ENCODE measurements around the gene MAU2.
A peak's percentile ranks its signal among the peaks of the same experiment; 100 is the strongest.
"Not testable (repeated sequence)": the region's sequence is repeated elsewhere in the genome, so short reads cannot be mapped to it uniquely, and the experiment has no call there.

Gene MAU2

DNA sequence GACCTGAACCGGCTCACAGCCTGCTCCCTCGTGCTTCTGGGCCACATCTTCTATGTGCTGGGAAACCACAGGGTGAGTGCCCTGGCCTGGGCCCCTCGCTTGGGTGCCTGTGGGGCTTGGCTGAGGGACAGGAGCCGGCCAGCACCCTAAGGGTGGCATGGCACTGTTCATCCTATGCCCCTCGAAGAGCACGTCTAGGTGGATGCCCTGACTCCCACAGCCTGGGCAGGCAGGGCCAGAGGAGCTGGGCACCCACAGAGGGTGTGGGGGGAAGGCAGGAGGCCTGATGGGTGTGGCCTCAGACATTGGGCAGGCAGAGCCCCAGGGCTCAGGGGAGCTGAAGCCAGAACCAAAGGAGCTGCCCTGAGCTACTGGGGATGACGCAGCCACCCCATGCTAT, 28.7 kb downstream of the MAU2 start:
- DNase-seq, result no peak

DNA sequence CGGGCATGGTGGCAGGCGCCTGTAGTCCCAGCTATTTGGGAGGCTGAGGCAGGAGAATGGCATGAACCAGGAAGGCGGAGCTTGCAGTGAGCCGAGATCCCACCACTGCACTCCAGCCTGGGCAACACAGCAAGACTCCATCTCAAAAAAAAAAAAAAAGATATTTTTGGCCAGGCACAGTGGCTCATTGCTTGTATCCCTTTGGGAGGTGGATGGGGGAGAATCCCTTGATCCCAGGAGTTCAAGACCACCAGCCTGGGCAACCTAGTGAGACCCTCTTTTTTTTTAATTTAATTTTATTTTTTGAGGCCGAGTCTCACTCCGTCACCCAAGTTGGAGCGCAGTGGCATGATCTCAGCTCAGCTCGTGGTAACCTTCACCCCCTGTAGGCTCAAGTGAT, 30.1 kb downstream of the MAU2 start:
- not testable (repeated sequence) for DNase-seq

DNA sequence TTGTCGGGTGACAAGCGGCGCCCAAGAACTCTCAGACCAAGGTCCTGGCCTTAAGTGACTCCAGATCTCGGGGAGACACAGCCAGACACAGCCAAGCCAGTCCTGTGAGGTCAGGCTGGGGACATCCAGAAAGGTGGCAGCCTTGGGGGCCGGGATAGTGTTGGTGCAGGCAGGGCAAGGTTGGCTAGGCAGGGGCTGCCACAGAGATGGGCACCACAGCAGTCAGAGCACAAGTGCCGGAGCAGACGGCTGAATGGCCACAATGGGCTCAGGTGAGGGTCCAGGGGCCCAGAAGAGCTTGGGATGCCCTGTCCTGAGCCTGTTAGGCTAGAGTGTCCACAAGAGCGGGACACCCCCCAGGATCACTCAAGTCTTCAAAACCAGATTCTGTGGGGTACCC, 32.2 kb downstream of the MAU2 start:
- no peak for DNase-seq

DNA sequence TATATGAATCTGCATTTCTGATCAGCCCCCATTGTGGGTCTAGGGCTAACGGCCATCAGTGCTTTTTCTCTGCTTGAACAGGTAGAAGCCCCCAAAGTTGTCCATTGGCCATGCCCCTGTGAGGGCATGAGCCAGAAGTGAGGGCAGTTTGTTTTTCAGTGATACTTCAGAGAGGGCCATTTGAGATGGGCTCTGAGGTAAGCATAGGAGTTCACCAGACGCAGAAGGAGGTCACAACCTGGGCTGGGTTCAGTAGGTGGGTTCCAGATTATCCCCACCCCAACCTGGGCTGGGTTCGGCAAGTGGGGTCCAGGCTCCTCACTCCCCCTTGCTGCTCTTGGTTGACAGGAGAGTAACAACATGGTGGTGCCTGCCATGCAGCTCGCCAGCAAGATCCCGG, 33.4 kb downstream of the MAU2 start:
- no peak for DNase-seq

DNA sequence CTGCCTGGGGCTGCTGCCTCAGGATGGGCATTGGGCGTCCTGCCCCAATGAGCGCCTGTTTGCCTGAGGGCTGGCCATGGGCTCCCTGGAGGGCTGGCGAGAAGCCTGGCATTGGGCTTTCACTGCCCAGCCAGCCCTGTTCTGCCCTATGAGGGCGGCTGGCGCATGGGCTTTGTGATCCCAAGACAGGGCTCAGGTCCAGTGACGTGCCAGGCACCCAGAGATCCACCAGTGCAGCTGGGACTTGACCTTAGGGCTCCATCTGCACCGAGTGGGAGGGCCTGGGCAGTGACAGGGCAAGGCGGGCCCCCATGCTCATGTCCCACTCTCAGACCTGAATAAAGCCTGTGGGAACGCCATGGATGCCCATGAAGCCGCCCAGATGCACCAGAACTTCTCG, 34.3 kb downstream of the MAU2 start:
- no peak for DNase-seq

DNA sequence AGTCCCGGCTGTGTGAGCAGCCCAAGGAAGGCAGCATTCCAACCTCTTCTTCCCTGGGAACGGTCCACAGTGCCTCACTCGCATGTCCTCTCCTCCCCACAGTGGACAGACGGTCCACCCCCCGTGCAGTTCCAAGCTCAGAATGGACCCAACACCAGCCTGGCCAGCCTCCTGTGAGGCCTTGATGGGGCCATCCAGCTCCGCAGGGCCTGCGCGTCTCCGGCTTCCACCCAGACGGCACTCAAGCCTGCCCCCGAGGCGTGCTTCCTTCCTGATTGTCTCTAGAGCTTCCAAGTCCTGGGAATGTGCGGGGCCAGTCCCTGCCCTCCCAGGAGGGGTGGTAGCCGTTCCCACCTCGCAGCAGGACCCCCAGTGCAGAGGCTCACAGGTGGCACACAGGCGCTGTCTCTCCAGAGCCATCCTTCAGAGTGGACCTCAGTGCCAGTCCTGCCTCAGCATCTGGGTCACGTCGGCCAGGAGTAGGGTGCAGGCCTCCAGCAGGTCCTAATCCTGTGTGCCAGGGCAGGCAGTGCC, 35.0 kb downstream of the MAU2 start:
- no peak for DNase-seq

DNA sequence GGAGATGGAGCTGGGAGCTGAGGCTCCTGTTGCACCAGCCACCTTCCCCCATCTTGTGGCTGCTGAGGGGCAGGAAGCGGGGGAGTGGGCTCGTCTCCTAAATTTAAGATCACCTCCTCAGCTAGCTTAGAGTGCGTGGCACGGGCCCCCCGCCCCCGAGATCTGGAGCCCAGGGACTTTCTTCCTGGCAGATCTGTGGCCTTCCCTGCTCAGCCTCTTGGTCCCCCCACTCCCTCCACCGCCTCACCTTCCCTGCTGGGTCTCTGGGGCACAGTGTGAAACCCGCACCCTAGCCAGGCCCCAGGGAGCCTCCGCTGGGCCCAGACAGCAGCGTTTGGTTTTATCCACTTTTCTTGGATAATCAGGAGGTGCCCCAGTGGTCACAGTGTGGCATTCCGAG, 35.9 kb downstream of the MAU2 start:
- no peak for DNase-seq

DNA sequence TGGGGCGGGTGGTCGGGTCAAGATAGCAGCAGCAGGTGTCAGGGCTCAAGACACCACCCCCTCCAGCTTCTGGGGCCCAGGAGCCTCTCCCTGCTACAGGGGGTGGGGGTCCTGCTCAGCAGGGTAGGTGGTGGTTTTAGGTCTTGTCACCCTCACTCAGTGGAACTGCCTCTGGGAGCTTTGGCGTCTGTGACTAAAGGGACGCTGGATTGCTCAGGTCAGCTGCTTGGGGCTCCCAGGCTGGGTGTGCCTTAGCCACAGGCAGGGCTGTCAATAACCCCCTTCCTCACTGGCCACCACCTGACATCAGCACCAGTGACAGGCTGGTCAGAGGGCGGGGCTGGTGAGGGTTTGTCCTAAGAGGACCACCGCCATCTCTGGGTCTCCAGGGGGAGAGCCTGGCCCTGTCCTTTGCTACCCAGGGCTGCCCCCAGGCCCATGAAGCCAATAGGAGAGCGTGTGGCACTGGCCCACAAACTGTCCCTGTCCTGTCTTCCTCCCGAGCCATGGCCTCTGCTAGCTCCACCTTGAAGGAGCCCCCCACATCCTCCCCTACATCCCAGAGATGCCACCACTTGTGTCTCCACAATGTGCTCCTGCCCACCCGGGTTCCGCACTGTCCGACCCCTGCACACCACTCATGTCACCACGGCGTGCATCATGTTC, 36.4 kb downstream of the MAU2 start:
- no peak for DNase-seq

DNA sequence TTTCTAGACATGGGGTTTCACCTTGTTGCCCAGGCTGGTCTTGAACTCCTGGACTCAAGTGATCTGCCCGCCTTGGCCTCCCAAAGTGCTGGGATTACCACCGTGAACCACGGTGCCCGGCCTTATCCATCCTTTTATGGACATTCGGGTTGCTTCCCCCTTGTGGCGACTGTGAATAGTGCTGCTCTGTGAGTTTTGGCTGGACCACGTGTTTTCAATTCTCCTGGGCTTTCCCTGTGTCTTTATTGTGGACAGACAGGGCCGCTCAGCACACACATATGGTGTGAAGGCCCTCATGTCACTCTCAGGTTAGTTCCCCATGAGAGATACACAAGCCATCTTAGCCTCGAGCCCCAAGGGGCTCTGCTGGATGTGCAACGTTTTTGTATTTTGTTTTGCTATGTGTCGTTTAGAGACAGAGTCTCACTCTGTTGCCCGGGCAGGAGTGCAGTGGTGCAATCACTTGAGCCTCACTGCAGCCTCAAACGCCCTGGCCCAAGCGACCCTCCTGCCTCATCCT, 40.5 kb downstream of the MAU2 start:
- DNase-seq, result peak; percentile 13

DNA sequence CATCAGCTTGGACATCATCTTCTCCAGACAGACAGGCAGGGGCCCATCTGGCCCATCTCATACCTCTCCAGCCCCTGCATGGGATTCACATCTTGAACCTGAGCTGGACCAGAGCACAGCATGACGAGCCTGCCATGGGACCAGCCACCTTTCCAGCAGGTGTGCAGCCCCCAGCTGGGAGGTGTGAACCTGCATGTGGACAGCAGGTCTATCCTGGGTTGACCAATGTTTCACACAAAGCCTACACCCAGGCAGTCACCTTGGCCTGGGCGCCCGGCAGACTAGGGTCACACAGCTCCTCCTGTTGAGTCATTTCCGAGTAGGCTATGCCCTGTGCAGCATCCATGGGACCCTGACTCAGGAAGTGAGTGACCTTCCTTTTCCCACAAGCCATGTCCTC, 41.4 kb downstream of the MAU2 start:
- no peak for DNase-seq

DNA sequence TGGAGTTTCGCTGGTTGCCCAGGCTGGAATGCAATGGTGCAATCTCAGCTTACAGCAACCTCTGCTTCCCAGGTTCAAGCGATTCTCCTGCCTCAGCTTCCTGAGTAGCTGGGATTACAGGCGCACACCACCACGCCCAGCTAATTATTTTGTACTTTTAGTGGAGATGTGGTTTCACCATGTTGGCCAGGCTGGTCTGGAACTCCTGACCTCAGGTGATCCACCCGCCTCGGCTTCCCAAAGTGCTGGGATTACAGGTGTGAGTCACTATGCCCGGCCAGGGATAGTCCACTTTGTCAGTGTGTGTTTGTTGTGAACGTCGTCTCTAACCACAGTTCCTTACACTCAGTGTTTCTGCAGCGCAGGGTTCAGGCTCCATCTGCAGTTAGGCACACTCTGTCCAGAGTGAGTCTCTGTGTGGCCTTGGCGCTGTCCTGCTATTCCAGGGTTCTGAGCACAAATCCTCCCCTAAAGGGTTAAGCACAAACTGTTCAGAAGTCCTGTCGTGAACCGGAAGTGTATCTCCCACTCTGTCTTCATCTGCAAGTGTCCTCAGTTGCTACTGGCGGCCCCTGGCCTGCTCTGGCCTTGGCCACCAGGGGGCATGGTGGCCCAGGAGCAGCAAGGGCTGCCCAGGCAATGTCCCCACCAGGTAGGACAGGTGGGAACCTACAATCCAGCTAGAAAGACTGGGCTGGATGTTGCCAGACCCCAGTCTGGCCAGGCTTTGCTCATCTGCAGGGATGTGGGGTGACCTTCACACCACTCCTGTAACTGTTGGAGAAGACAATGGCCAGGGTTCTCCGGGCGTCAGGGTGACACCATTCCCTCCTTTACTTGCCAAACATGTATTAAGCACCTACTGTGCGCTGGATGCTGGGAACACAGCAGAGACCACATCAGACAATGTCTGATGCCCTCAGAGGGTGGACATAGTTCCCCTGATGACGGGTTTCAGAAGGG, 46.1 kb downstream of the MAU2 start:
- DNase-seq, result peak; percentile 52

DNA sequence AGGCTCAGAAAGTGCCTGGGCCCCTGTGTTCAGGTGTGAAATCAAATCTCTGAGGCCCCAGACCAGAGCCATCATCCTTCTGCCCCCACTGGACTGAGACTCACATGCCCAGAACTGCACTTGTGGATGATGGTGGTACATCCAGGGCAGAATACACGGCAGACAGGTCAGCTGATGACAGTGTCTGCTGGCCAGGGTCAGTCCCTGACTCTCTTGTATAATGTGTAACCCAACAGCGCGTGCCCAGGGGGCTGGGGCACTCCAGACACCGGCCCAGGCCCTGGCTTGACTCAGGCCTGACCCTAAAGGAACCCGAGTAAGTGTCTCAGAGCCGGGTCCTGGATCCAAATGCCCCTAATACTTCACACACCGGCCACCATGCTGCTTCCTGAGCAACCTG, 47.5 kb downstream of the MAU2 start:
- no peak for DNase-seq

DNA sequence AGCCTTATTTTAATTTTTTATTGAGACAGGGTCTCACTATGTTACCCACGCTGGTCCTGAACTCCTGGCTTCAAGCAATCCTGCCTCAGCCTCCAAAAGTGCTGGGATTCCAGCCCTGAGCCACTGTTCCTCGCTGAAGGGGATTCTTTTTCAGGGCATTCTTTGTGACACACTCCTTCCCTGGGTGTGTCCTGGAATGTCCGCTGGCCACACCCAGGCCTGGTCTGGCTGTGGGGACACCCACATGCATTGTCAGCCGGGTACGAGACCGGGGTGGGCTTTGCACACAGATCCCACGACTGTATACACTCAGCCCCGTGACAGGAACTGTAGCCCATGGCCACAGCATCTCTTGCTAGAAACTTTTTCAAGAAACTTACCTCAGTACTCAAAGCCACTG, 50.4 kb downstream of the MAU2 start:
- no peak for DNase-seq

DNA sequence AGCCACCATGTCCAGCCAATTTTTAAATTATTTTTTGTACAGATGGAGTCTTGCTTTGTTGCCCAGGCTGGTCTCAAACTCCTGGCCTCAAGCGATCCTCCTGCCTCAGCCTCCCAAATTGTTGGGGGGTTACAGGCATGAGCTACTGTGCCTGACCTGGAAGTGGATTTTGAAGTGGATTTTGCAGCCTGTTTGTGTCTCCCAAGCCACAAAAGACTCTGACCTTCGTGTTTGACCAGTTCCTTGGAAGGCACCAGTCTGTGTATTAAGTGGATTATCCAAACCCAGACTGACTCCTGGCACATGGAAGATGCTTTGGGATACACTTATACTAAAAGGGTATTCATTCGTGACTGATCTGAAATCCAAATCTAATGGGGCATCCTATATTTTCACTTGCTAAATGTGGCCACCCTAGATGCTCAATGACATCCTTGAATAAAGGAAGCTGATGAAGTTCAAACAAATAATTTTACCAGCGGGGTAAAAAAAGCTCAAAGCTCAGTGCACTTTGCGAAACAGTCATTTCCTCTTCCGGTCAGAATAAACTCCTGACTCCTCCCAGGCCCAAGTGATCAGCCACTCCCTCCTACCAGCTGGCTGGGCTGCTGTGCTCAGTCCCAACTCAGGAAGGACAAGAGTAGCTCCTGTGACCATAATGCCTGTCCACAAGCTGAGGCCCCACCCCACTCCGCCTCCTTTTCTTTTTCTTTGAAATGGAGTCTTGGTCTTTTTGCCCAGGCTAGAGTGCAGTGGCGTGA, 52.2 kb downstream of the MAU2 start:
- no peak for DNase-seq

DNA sequence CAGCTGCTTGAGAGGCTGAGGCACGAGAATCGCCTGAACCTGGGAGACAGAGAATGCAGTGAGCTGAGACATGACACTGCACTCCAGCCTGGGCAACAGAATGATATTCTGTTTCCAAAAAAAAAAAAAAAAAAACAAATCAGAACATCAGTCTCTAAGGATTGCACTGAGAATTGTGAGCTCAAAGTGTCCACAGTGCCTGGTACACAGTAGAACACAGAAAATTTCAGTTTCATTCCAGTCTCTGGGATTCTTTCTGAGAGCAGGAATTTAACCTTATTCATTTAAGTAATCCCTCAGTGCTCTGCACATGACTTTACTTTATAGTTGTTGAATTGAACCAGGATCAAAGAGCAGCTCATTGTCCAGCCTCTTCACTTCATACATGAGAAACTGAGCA, 58.9 kb downstream of the MAU2 start:
- no peak for DNase-seq

DNA sequence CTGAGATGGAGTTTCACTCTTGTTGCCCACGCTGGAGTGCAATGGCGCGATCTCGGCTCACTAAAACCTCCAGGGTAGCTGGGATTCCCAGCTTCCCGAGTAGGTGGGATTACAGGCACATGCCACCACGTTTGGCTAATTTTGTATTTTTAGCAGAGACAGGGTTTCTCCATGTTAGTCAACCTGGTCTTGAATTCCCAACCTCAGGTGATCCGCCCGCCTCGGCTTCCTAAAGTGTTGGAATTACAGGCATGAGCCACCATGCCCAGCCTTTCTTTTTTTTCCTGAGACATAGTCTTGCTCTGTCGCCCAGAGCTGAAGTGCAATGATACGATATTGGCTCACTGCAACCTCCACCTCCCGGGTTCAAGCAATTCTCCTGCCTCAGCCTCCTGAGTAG, 59.7 kb downstream of the MAU2 start:
- not testable (repeated sequence) for DNase-seq

DNA sequence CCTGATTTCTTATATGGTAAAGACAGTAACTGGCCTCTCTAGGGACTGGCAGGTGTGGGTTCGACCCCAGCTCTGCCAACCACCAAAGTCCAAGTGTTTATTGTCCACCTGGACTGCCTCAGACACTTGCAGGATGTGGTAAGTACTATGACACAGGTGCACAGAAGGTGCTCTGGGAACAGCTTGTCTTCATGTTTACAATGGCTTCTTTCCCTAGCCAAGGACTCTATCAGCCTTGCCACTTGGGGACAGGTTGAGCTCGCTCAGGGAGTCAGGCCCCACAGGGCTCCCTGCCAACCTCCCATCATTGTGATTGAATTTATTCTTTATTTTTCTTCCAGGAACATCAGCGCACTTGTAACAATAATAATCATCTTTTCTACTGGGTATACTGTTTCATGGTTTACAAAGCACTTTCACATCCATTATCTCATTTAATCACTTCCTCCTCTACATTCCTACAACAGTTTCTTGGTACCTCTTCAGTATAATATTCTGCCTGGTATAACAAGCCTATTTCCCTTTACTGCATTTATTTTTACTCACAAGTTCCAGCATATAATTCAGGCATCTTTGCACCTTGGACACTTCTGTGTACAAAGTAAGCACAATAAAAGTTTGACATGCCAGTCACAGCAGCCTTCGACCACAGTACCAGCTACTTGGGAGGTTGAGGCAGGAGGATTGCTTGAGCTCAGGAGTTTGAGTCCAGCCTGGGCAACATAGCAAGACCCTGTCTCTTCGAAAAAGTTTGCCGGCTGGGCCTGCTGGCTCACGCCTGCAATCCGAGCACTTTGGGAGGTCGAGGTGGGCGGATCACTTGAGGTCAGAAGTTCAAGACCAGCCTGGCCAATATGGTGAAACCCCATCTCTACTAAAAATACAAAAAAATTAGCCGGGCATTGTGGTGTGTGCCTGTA, 60.6 kb downstream of the MAU2 start:
- peak; percentile 48 for DNase-seq

DNA sequence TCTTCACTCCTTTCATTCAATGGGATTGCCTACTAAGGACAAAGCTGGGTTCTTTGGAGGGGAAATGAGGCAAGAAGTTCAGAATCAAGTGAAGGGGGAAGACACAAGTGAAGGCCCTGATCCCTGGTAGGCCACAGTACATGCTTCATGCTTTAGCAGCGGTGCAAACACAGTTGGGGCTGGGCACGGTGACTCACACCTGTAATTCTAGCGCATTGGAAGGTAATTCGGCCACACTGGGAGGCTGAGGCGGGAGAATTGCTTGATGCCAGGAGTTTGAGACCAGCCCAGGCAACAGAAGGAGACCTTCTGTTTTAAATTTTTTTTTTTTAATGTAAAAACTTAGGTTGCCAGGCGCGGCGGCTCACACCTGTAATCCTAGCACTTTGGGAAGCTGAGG, 61.5 kb downstream of the MAU2 start:
- no peak for DNase-seq

DNA sequence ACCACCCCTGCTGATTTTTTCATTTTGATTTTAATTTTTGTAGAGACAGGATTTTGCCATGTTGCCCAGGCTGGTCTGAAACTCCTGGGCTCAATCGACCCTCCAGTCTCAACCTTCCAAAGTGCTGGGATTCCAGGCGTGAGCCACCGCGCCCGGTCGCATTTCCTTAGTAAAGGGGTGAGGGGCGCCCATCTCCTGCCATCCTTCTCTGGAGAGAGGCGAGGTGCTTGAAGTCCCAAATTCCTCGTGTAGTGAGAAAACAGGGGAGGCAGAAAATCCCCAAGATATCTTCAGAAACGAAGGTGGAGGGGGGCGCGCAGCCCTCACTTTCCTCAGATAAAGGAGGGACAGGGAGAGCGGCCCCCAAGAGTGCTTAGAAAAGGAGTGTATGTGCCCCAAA, 63.9 kb downstream of the MAU2 start:
- DNase-seq, result no peak

DNA sequence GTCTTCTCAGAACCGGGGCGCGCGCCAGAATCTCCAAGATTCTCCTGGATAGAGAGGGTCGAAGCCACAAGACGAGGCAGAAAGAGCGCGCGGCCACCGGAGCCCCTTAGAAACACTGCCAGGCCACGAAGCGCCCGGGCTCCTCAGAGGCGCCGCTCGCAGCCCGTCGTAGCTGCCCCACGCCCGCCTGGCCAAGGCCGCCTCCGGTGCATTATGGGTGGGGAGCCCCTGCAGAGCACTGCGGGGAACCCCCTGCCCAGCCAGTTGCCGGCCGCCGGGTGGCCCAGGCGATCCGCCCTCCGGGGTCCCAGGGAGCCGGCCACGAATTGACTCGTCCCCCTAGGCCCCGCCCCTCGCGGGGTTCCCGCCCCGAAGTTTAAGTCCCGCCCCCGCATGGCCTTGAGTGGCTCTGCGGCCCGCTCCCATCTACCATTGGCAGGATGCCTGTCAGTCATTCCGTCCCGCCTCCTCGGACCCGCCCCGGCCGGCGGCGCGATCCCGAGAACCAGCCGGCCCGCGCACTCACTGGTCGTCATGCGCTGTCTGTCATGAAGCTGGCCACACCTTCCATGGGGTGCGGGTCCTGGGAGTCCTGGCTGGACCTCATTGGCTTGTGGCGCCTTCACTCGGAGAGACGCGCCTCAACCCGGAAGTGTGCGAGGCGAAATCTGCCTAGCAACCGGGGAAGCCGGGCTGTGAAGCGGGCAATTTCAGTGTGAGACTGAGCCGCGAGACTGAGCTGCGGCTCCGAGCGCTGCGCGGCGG, 64.7 kb downstream of the MAU2 start:
- peak; percentile 99 for DNase-seq
